Breast epithelium (tissue), 4 donors: ENCODE measurements around the gene CDH23. TPM values are rescaled to one million over a fixed set of nuclear protein-coding genes. Genes with fewer than 3 reads are reported as not detected.

ENCODE experiments used
- DNase-seq, 2 donors: peaks; one replicate each; pipeline ENCODE4 v3.0.0-alpha.2; 2019; ENCODE audit warnings: low spot score in 2 of 2
- H3K27ac ChIP-seq, 2 donors: fragments of 200-600 bp; sonication (generic) in 1 of 2; one replicate each; pipeline ENCODE4 v1.5.1; 2016 to 2019; ENCODE audit warnings: mild to moderate bottlenecking in 1 of 2
- H3K27me3 ChIP-seq, 2 donors: fragments of 200-600 bp; sonication (generic) in 1 of 2; one replicate each; pipeline versions ENCODE4 v1.5.1 to v1.6.0; 2017 to 2019; ENCODE audit warnings: control low read depth in 1 of 2, mild to moderate bottlenecking in 1 of 2
- H3K36me3 ChIP-seq: fragments of 200-600 bp; one replicate; pipeline ENCODE4 v1.5.1; 2019
- H3K4me1 ChIP-seq, 2 donors: fragments of 200-600 bp; sonication (generic); one replicate each; pipeline ENCODE4 v1.5.1; 2016 to 2019; ENCODE audit warnings: control low read depth in 1 of 2
- H3K4me3 ChIP-seq, 3 donors: fragments of 200-600 bp; sonication (generic); 1 replicate in 2 of 3; 2 replicates in 1 of 3; pipeline ENCODE4 v1.5.1; 2016 to 2019; ENCODE audit warnings: mild to moderate bottlenecking in 3 of 3, moderate library complexity in 2 of 3
- H3K9me3 ChIP-seq, 2 donors: fragments of 200-600 bp; sonication (generic) in 1 of 2; one replicate each; pipeline ENCODE4 v1.5.1; 2016 to 2019; ENCODE audit warnings: control low read depth in 1 of 2
- POLR2A ChIP-seq: fragments of 450-650 bp; IDR thresholded peaks from one replicate; pipeline ENCODE4 v1.6.1; 2016; ENCODE audit warnings: antibody characterized with exemption, mild to moderate bottlenecking, moderate library complexity
- POLR2AphosphoS5 ChIP-seq, 3 donors: sonication (generic); formaldehyde crosslinking; IDR thresholded peaks; one replicate each; pipeline ENCODE4 v1.6.1; 2017; ENCODE audit warnings: antibody characterized with exemption in 3 of 3
- intact Hi-C: fragments of 100-400 bp; cut with DNase I; formaldehyde crosslinking; loops from one replicate; pipeline ENCODE4 v1.15.1; 2023; ENCODE audit warnings: low total_unique reads
- total RNA-seq, 3 donors: library from RNA; depleted of rRNA; stranded (reverse); fragments of >200 nt; gene quantifications; one replicate each; pipeline ENCODE4 v1.1.0, GENCODE V29; 2016
- TF ChIP-seq, protein P1 (sequence below), 3 donors: fragments of 450-650 bp; IDR thresholded peaks; one replicate each; pipeline ENCODE4 v1.5.1; 2016 to 2017; ENCODE audit warnings: antibody characterized with exemption in 3 of 3, mild to moderate bottlenecking in 3 of 3, moderate library complexity in 3 of 3

CDH23 gene
- total RNA-seq, 3 donors from 2014 or later = 8.5 to 13.8 (median 11.6) TPM

- intact Hi-C loops = no loop called here
- TF ChIP-seq POLR2AphosphoS5 (IDR thresholded peaks at IDR 0.05) (no peak), POLR2A (no peak)
- TF ChIP-seq, protein P1, sequence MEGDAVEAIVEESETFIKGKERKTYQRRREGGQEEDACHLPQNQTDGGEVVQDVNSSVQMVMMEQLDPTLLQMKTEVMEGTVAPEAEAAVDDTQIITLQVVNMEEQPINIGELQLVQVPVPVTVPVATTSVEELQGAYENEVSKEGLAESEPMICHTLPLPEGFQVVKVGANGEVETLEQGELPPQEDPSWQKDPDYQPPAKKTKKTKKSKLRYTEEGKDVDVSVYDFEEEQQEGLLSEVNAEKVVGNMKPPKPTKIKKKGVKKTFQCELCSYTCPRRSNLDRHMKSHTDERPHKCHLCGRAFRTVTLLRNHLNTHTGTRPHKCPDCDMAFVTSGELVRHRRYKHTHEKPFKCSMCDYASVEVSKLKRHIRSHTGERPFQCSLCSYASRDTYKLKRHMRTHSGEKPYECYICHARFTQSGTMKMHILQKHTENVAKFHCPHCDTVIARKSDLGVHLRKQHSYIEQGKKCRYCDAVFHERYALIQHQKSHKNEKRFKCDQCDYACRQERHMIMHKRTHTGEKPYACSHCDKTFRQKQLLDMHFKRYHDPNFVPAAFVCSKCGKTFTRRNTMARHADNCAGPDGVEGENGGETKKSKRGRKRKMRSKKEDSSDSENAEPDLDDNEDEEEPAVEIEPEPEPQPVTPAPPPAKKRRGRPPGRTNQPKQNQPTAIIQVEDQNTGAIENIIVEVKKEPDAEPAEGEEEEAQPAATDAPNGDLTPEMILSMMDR (IDR thresholded peaks at IDR 0.05) = no peak
- Histone ChIP-seq H3K27ac (no peak overlapping the region), H3K4me1 (no peaks in the 10 kb centered on the region), H3K4me3 (no peak overlapping the region), H3K9me3 (no peaks in the 10 kb centered on the region), H3K27me3 (no peaks in the 10 kb centered on the region), H3K36me3 (no peaks in the 10 kb centered on the region)
- DNase-seq = no peak
Measured at GRCh38 chr10:71640607-71641006, 243.9 kb downstream of the CDH23 start.

DNA sequence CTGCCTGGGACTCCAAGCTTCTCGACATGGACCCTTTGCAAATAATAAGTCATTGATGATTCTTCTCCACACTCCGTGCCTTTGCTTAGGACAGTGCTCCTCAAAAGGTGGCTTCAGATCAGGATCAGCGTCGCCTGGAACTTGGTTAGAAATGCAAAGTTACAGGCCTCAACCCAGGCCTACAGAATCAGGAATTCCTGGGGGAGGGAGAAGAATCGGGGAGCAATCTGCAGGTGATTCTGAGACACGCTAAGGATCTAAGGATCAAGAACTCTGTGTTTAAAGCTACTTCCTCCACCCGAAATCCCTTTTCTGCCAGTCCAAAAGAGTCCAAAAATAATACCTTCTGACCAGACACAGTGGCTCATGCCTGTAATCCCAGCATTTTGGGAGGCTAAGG lies 244.7 kb downstream of the CDH23 start:
- intact Hi-C loops = no loop called here
- no peaks in the 10 kb centered on the region for H3K9me3 ChIP-seq
- H3K27ac ChIP-seq = no peak overlapping the region
- H3K4me3 ChIP-seq = no peak overlapping the region
- no peaks in the 10 kb centered on the region for H3K36me3 ChIP-seq
- no peak for TF ChIP-seq POLR2A
- TF ChIP-seq POLR2AphosphoS5 (IDR thresholded peaks at IDR 0.05) = no peak
- H3K4me1 ChIP-seq = no peaks in the 10 kb centered on the region
- no peaks in the 10 kb centered on the region for H3K27me3 ChIP-seq
- no peak for DNase-seq

GRCh38 chr10:71641986-71642385 lies 245.3 kb downstream of the CDH23 start:
- H3K36me3 ChIP-seq = no peaks in the 10 kb centered on the region
- no peaks in the 10 kb centered on the region for H3K27me3 ChIP-seq
- H3K4me3 ChIP-seq = no peak overlapping the region
- DNase-seq = no peak
- H3K9me3 ChIP-seq = no peaks in the 10 kb centered on the region
- intact Hi-C loops = no loop called here
- H3K4me1 ChIP-seq = no peaks in the 10 kb centered on the region
- TF ChIP-seq POLR2AphosphoS5 (IDR thresholded peaks at IDR 0.05) (no peak), POLR2A (no peak)
- TF ChIP-seq, protein P1 (IDR thresholded peaks at IDR 0.05) = no peak
- H3K27ac ChIP-seq = no peak overlapping the region

- Histone ChIP-seq H3K27ac (no peak overlapping the region), H3K36me3 (no peaks in the 10 kb centered on the region), H3K4me1 (no peaks in the 10 kb centered on the region), H3K4me3 (no peak overlapping the region), H3K27me3 (no peaks in the 10 kb centered on the region), H3K9me3 (no peaks in the 10 kb centered on the region)
- TF ChIP-seq, protein P1 (IDR thresholded peaks at IDR 0.05) = no peak
- no peak for TF ChIP-seq POLR2A
- no peak for TF ChIP-seq POLR2AphosphoS5 (IDR thresholded peaks at IDR 0.05)
- DNase-seq = no peak
- intact Hi-C loops = no loop called here
Measured at GRCh38 chr10:71643904-71644303, 247.2 kb downstream of the CDH23 start.

DNA sequence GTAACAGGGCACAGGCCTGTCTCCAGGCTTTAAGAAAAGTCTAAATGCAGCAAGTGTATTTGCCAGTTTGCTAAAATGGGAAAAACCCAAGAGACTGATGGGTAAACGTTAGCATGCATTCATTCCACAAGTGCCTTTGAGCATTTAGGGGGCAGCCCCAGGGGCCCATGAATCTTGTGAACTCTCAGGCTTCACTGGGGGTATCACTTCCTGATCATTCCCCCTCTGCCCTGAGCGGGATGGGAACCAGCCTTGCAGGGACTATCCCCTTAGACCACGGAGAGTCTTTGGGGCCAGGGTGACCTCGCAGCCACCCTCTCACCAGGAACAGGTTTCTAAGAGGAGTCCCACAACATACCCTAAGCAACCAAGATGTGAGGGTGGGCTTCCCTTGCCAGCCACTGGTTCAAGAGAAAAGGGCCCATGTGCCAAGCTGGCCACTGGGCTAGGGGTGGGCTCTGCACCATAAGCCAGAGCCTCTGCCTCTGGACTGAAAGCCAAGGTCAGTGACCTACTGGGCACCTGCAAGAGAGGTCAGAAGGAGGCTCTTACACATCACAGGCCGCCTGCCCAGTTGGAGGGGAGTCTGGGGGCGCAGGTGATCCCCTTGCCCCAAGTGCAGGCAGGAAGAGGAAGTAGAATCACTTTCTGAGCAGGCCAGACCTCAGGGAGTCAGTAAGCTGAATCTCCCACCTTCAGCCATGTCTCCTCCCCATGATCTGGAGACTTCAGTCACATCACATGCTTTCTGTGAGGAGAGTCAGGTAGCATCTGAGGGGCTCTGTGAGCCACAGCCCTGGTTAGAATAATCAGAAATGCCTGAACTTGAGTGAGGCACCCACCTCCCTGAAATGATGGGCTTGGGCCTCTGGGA lies 247.8 kb downstream of the CDH23 start:
- H3K27ac ChIP-seq = no peak overlapping the region
- intact Hi-C loops = no loop called here
- H3K27me3 ChIP-seq = no peaks in the 10 kb centered on the region
- H3K4me1 ChIP-seq = no peaks in the 10 kb centered on the region
- no peak for DNase-seq
- H3K9me3 ChIP-seq = no peaks in the 10 kb centered on the region
- H3K4me3 ChIP-seq = no peak overlapping the region
- TF ChIP-seq POLR2AphosphoS5 (IDR thresholded peaks at IDR 0.05) (no peak), POLR2A (no peak)
- TF ChIP-seq, protein P1 (IDR thresholded peaks at IDR 0.05) = no peak
- no peaks in the 10 kb centered on the region for H3K36me3 ChIP-seq
